Endothelial cell (in vitro differentiated cells): ENCODE measurements around the gene NEURL1. TPM values are rescaled to one million over a fixed set of nuclear protein-coding genes. Genes with fewer than 3 reads are reported as not detected.

ENCODE experiments used
- DNase-seq: peaks from one replicate; pipeline ENCODE4 v3.0.0; 2021; ENCODE audit warnings: low spot score
- H3K27ac Mint-ChIP-seq: one replicate; pipeline ENCODE4 v1.8.0; 2021; ENCODE audit warnings: mixed read lengths, inconsistent platforms; ENCODE audit not compliant: unreplicated experiment
- H3K27me3 Mint-ChIP-seq: one replicate; pipeline ENCODE4 v1.8.0; 2021; ENCODE audit warnings: mild to moderate bottlenecking, moderate library complexity, mixed read lengths, inconsistent platforms; ENCODE audit not compliant: unreplicated experiment
- H3K36me3 Mint-ChIP-seq: one replicate; pipeline ENCODE4 v1.8.0; 2021; ENCODE audit warnings: mild to moderate bottlenecking, low read depth, mixed read lengths, inconsistent platforms; ENCODE audit not compliant: unreplicated experiment
- H3K4me1 Mint-ChIP-seq: one replicate; pipeline ENCODE4 v1.8.0; 2021; ENCODE audit warnings: mild to moderate bottlenecking, mixed read lengths, inconsistent platforms; ENCODE audit not compliant: unreplicated experiment
- H3K4me3 Mint-ChIP-seq: one replicate; pipeline ENCODE4 v1.8.0; 2021; ENCODE audit warnings: mild to moderate bottlenecking, mixed read lengths, inconsistent platforms; ENCODE audit not compliant: unreplicated experiment
- H3K9me3 Mint-ChIP-seq: one replicate; pipeline ENCODE4 v1.8.0; 2021; ENCODE audit warnings: mixed read lengths, inconsistent platforms; ENCODE audit not compliant: unreplicated experiment
- total RNA-seq: library from RNA; stranded (reverse); fragmentation: NEBNext Ultra II Directional; extraction: Animal tissue kit (Norgen Biotek cat#: 25700); gene quantifications from one replicate; pipeline ENCODE4 v1.2.1, GENCODE V29; 2021; ENCODE audit not compliant: unreplicated experiment
- TF ChIP-seq, protein P1 (sequence below): fragments of 200-600 bp; sonication (generic); IDR thresholded peaks from one replicate; pipeline ENCODE4 v1.5.0; 2021; ENCODE audit warnings: antibody characterized with exemption; ENCODE audit not compliant: unreplicated experiment

The NEURL1 gene
- total RNA-seq, 1 donor from 2014 or later = 0.69 TPM

GRCh38 chr10:103549349-103549685, 55.8 kb downstream of the NEURL1 start:
- peaks cover 24% of the 10 kb centered on the region for H3K4me1 Mint-ChIP-seq
- TF ChIP-seq, protein P1, sequence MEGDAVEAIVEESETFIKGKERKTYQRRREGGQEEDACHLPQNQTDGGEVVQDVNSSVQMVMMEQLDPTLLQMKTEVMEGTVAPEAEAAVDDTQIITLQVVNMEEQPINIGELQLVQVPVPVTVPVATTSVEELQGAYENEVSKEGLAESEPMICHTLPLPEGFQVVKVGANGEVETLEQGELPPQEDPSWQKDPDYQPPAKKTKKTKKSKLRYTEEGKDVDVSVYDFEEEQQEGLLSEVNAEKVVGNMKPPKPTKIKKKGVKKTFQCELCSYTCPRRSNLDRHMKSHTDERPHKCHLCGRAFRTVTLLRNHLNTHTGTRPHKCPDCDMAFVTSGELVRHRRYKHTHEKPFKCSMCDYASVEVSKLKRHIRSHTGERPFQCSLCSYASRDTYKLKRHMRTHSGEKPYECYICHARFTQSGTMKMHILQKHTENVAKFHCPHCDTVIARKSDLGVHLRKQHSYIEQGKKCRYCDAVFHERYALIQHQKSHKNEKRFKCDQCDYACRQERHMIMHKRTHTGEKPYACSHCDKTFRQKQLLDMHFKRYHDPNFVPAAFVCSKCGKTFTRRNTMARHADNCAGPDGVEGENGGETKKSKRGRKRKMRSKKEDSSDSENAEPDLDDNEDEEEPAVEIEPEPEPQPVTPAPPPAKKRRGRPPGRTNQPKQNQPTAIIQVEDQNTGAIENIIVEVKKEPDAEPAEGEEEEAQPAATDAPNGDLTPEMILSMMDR = no peak
- H3K27me3 Mint-ChIP-seq = peaks cover 9% of the 10 kb centered on the region
- no peaks in the 10 kb centered on the region for H3K9me3 Mint-ChIP-seq
- DNase-seq = no peak
- H3K27ac Mint-ChIP-seq = no peak overlapping the region
- H3K4me3 Mint-ChIP-seq = no peak overlapping the region
- no peaks in the 10 kb centered on the region for H3K36me3 Mint-ChIP-seq

DNA sequence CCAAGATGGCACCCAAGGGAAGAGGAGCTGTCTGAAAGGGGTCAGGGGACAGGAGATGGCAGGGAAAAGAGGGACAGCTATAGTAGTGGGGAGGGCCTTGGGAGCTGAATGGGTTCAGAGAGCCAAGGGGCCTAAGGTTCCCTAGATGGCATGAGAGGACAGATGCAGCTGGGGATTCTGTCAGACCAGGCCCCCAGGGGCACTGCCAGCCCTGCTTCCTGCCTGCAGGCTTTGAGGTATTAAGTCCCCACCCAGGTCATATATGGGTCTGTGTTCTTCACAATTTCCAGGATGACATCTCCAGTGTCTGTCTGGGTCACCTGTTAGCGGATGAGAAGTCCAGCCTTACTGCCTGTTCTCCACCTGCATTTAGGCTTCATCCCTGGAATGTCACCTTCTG, 56.7 kb downstream of the NEURL1 start:
- DNase-seq = no peak
- no peaks in the 10 kb centered on the region for H3K36me3 Mint-ChIP-seq
- TF ChIP-seq, protein P1 = no peak
- H3K9me3 Mint-ChIP-seq = no peaks in the 10 kb centered on the region
- peaks cover 29% of the 10 kb centered on the region for H3K4me1 Mint-ChIP-seq
- no peak overlapping the region for H3K27ac Mint-ChIP-seq
- peaks cover 14% of the 10 kb centered on the region for H3K27me3 Mint-ChIP-seq
- no peak overlapping the region for H3K4me3 Mint-ChIP-seq

DNA sequence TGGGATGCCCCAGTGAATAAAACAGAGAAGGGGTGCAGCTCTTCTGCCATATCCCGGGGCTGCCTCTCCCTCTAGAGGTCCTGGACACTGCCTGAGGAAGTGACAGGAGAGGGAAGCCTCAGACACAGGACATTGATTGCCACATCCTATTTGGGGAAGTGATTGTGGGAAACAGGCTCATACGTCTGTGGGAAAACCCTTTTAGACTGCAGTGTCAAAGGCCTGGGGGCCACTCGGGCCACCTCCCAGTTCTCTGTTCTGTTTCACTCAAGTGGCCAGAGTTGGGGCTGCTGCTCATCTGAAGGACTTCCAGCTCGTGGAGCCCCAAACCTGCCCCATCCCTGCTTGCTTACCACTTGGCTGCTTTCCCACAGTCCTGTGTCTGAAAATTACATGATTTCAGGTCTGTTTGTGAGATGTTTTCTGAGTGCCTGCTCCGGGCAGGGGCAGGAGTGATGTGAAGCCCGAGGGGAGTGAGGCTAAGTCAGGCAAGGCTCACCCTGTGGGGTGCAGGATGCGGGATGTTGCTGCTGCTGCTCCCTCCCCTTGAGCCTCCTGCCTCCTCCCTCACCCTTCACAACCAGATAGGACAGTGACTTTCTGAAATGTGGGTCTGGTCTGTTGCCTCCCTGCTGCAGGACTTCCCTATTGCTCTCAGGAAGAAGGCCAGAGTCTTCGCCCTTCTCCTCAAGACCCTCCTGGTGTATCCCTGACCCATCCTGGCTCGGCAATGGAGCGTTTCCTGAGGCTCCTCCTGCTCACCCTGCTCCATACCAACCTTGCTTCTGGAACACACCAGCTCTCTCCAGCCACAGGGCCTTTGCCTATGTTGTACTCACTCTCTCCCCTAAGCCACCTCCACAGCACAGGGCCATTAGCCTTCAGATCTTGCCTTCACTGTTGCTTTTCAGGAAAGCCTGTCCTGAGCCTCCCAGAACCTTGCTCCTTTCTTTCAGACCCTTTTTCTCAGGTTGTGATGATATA, 58.4 kb downstream of the NEURL1 start:
- no peaks in the 10 kb centered on the region for H3K9me3 Mint-ChIP-seq
- H3K4me1 Mint-ChIP-seq = peaks cover 27% of the 10 kb centered on the region
- no peak overlapping the region for H3K4me3 Mint-ChIP-seq
- H3K27ac Mint-ChIP-seq = peak overlapping the region; percentile 39
- H3K36me3 Mint-ChIP-seq = no peaks in the 10 kb centered on the region
- TF ChIP-seq, protein P1 = no peak
- no peak for DNase-seq
- peaks cover 14% of the 10 kb centered on the region for H3K27me3 Mint-ChIP-seq

DNA sequence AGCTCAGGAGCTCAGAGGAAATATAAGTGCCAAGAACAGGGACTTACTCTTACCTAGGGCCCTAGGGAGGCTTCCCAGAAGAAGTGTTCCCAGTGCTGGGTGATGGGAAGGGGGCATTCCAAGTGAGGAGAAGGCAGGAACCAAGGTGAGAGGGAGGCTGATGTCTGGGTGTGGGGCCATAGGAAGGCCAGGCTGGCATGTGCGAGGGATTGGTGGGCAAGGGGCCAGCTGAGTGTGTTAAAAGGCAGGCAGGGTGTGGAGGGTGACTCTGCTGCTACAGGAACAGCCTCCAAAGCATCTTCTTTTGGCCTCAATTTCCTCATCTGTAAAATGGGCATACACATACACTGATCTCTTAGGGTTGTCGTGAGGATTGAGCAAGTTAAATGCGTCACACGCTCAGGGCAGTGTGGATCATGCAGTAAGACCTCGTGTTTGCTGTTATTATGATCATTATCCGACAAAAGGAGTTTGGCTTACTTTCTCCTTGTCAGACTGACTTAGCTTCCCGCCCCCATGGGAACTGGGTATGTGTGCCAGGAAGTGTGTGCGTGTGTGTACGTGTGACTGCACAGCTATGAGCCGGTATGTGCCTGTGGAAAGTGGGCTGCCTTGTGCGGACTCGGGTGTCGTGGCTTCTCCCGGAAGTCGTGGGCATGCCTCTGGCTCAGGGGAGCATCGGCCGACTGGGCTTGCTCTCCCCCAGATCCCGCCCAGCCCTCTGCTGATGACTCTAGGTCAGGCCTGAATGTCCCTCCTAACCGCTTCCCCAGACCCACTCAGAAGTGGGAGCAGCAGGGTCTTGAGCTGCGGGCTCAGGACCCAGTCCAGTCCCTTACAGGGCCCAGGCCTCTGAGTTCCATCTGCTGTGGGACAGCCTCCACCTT, 59.6 kb downstream of the NEURL1 start:
- peaks cover 14% of the 10 kb centered on the region for H3K27me3 Mint-ChIP-seq
- TF ChIP-seq, protein P1 = no peak
- DNase-seq = no peak
- H3K4me3 Mint-ChIP-seq = no peak overlapping the region
- no peak overlapping the region for H3K27ac Mint-ChIP-seq
- peaks cover 18% of the 10 kb centered on the region for H3K4me1 Mint-ChIP-seq
- peaks cover 3% of the 10 kb centered on the region for H3K36me3 Mint-ChIP-seq
- H3K9me3 Mint-ChIP-seq = no peaks in the 10 kb centered on the region
